Naive B cell (primary cell): Measurements from ENCODE around the gene GAB2. TPM values are rescaled to one million over a fixed set of nuclear protein-coding genes. Genes with fewer than 3 reads are reported as not detected.
"Not testable (repeated sequence)": the region's sequence is repeated elsewhere in the genome, so short reads cannot be mapped to it uniquely, and the experiment has no call there.

Experiments
- ATAC-seq, 2 donors: fragments of 150-1000 bp; cut with Tn5 transposase; 2 replicates each; pipeline ENCODE4 v1.10.0; 2021; ENCODE audit warnings: low read depth in 2 of 2, mild to moderate bottlenecking in 2 of 2, moderate library complexity in 2 of 2
- DNase-seq: peaks from one replicate; pipeline ENCODE4 v3.0.0; 2022
- H3K27ac Mint-ChIP-seq, 6 donors: one replicate each; pipeline ENCODE4 v1.8.0; 2020 to 2022; ENCODE audit warnings: mild to moderate bottlenecking in 6 of 6, mixed read lengths in 6 of 6, moderate library complexity in 5 of 6, inconsistent platforms in 2 of 6
- H3K27me3 Mint-ChIP-seq, 3 donors: one replicate each; pipeline ENCODE4 v1.8.0; 2021 to 2022; ENCODE audit warnings: mixed read lengths in 3 of 3, mild to moderate bottlenecking in 1 of 3
- H3K36me3 Mint-ChIP-seq, 2 donors: one replicate each; pipeline ENCODE4 v1.8.0; 2020 to 2022; ENCODE audit warnings: mixed read lengths in 2 of 2, inconsistent platforms in 1 of 2, mild to moderate bottlenecking in 1 of 2
- H3K4me1 Mint-ChIP-seq, 3 donors: one replicate each; pipeline ENCODE4 v1.8.0; 2020 to 2022; ENCODE audit warnings: mixed read lengths in 3 of 3, inconsistent platforms in 1 of 3, mild to moderate bottlenecking in 1 of 3, moderate library complexity in 1 of 3
- H3K4me3 Mint-ChIP-seq, 8 donors: one replicate each; pipeline ENCODE4 v1.8.0; 2020 to 2022; ENCODE audit warnings: mild to moderate bottlenecking in 8 of 8, mixed read lengths in 8 of 8, moderate library complexity in 8 of 8, inconsistent platforms in 2 of 8
- H3K9me3 Mint-ChIP-seq, 7 donors: one replicate each; pipeline ENCODE4 v1.8.0; 2020 to 2022; ENCODE audit warnings: mixed read lengths in 7 of 7, mild to moderate bottlenecking in 5 of 7, inconsistent platforms in 2 of 7, moderate library complexity in 1 of 7
- polyA plus RNA-seq, 6 donors: library from polyadenylated mRNA; unstranded; fragments of 300-500 nt; fragmentation: Illumina TruSeq; gene quantifications; one replicate each; pipeline ENCODE4 v1.2.3, GENCODE V29; 2021; ENCODE audit warnings: low read depth in 6 of 6

Gene GAB2
- polyA plus RNA-seq, 6 donors from 2014 or later, result 0.71 to 4.2 (median 2.2) TPM

GRCh38 chr11:78224506-78224905 is 193.1 kb downstream of the GAB2 start:
- no peaks in the 10 kb centered on the region for H3K27me3 Mint-ChIP-seq
- H3K27ac Mint-ChIP-seq, result peak overlapping the region in 5 of 6 donors; percentile 40 to 82 (median 63)
- peaks cover 4 to 13% of the 10 kb centered on the region in 2 donors for H3K36me3 Mint-ChIP-seq
- H3K4me1 Mint-ChIP-seq, result peaks cover 52 to 71% (median 63%) of the 10 kb centered on the region in 3 donors
- ATAC-seq (no peak), DNase-seq (no peak)
- H3K9me3 Mint-ChIP-seq, result no peaks in the 10 kb centered on the region
- H3K4me3 Mint-ChIP-seq, result peak overlapping the region in 6 of 8 donors; percentile 10 to 87 (median 50)

- DNase-seq (peak; percentile 59), ATAC-seq (peak; percentile 79)
- H3K9me3 Mint-ChIP-seq, result no peaks in the 10 kb centered on the region
- H3K27me3 Mint-ChIP-seq, result no peaks in the 10 kb centered on the region
- peak overlapping the region; percentile 0 to 89 (median 66) for H3K4me3 Mint-ChIP-seq
- peaks cover 46 to 62% (median 61%) of the 10 kb centered on the region in 3 donors for H3K4me1 Mint-ChIP-seq
- H3K27ac Mint-ChIP-seq, result peak overlapping the region; percentile 8 to 94 (median 69)
- peaks cover 4 to 20% of the 10 kb centered on the region in 2 donors for H3K36me3 Mint-ChIP-seq
Observed at GRCh38 chr11:78223320-78223954, 194.2 kb downstream of the GAB2 start.

GRCh38 chr11:78222726-78223125 is 194.9 kb downstream of the GAB2 start:
- peaks cover 4 to 27% of the 10 kb centered on the region in 2 donors for H3K36me3 Mint-ChIP-seq
- H3K27ac Mint-ChIP-seq, result peak overlapping the region in 1 of 6 donors; percentile 62
- peak overlapping the region in 4 of 8 donors; percentile 67 to 89 (median 88) for H3K4me3 Mint-ChIP-seq
- not testable (repeated sequence) for ATAC-seq, H3K27me3 Mint-ChIP-seq, H3K9me3 Mint-ChIP-seq, DNase-seq
- H3K4me1 Mint-ChIP-seq, result peaks cover 39 to 56% (median 54%) of the 10 kb centered on the region in 3 donors

GRCh38 chr11:78221396-78222315 is 196.0 kb downstream of the GAB2 start:
- peaks cover 31 to 45% (median 44%) of the 10 kb centered on the region in 3 donors for H3K4me1 Mint-ChIP-seq
- peak overlapping the region in 1 of 6 donors; percentile 62 for H3K27ac Mint-ChIP-seq
- peaks cover 4 to 29% of the 10 kb centered on the region in 2 donors for H3K36me3 Mint-ChIP-seq
- no peaks in the 10 kb centered on the region for H3K27me3 Mint-ChIP-seq
- DNase-seq, result no peak
- H3K4me3 Mint-ChIP-seq, result no peak overlapping the region
- no peaks in the 10 kb centered on the region for H3K9me3 Mint-ChIP-seq
- no peak for ATAC-seq

- Mint-ChIP-seq H3K27ac (peak overlapping the region in 3 of 6 donors; percentile 17 to 27 (median 25)), H3K36me3 (peaks cover 4 to 29% of the 10 kb centered on the region in 2 donors)
Observed at GRCh38 chr11:78220218-78221157, 197.1 kb downstream of the GAB2 start.

GRCh38 chr11:78219493-78220217 is 198.0 kb downstream of the GAB2 start:
- Mint-ChIP-seq H3K4me1 (peaks cover 22 to 35% (median 31%) of the 10 kb centered on the region in 3 donors), H3K36me3 (peaks cover 4 to 29% of the 10 kb centered on the region in 2 donors), H3K27me3 (no peaks in the 10 kb centered on the region), H3K27ac (peak overlapping the region in 1 of 6 donors; percentile 56), H3K4me3 (no peak overlapping the region), H3K9me3 (no peaks in the 10 kb centered on the region)
- ATAC-seq (no peak), DNase-seq (no peak)

More at GRCh38 chr11:78220218-78221157, 197.1 kb downstream of the GAB2 start:
- DNase-seq (no peak), ATAC-seq (no peak)
- Mint-ChIP-seq H3K4me3 (no peak overlapping the region), H3K4me1 (peaks cover 30 to 43% (median 39%) of the 10 kb centered on the region in 3 donors), H3K9me3 (no peaks in the 10 kb centered on the region), H3K27me3 (no peaks in the 10 kb centered on the region)

- H3K27me3 Mint-ChIP-seq, result no peaks in the 10 kb centered on the region
- peaks cover 18 to 28% (median 23%) of the 10 kb centered on the region in 3 donors for H3K4me1 Mint-ChIP-seq
- no peak overlapping the region for H3K4me3 Mint-ChIP-seq
- H3K27ac Mint-ChIP-seq, result peak overlapping the region in 2 of 6 donors; percentile 37 to 82
- H3K9me3 Mint-ChIP-seq, result no peaks in the 10 kb centered on the region
- DNase-seq, result no peak
- peaks cover 4 to 29% of the 10 kb centered on the region in 2 donors for H3K36me3 Mint-ChIP-seq
- no peak for ATAC-seq
Observed at GRCh38 chr11:78218707-78219492, 198.7 kb downstream of the GAB2 start.

- peak overlapping the region in 3 of 6 donors; percentile 38 to 72 (median 39) for H3K27ac Mint-ChIP-seq
- peaks cover 4 to 29% of the 10 kb centered on the region in 2 donors for H3K36me3 Mint-ChIP-seq
- no peaks in the 10 kb centered on the region for H3K9me3 Mint-ChIP-seq
- H3K27me3 Mint-ChIP-seq, result no peaks in the 10 kb centered on the region
- DNase-seq (no peak), ATAC-seq (no peak)
- peaks cover 9 to 18% (median 13%) of the 10 kb centered on the region in 3 donors for H3K4me1 Mint-ChIP-seq
- peak overlapping the region in 1 of 8 donors; percentile 13 for H3K4me3 Mint-ChIP-seq
Observed at GRCh38 chr11:78217650-78218541, 199.7 kb downstream of the GAB2 start.

- Mint-ChIP-seq H3K4me1 (peaks cover 9 to 17% (median 10%) of the 10 kb centered on the region in 3 donors), H3K27ac (no peak overlapping the region), H3K4me3 (no peak overlapping the region), H3K27me3 (no peaks in the 10 kb centered on the region), H3K36me3 (peaks cover 4 to 29% of the 10 kb centered on the region in 2 donors), H3K9me3 (no peaks in the 10 kb centered on the region)
- no peak for DNase-seq
- no peak for ATAC-seq
Observed at GRCh38 chr11:78216571-78217287, 200.9 kb downstream of the GAB2 start.

GRCh38 chr11:78216021-78216420 is 201.6 kb downstream of the GAB2 start:
- Mint-ChIP-seq H3K27me3 (no peaks in the 10 kb centered on the region), H3K4me1 (peaks cover 4 to 11% (median 4%) of the 10 kb centered on the region in 3 donors), H3K36me3 (peaks cover 4 to 22% of the 10 kb centered on the region in 2 donors), H3K9me3 (no peaks in the 10 kb centered on the region), H3K27ac (peak overlapping the region in 1 of 6 donors; percentile 32), H3K4me3 (no peak overlapping the region)
- DNase-seq (no peak), ATAC-seq (no peak)
